Left colon (tissue), 2 donors: Measurements from ENCODE around the gene COX5B. TPM values are rescaled to one million over a fixed set of nuclear protein-coding genes. Genes with fewer than 3 reads are reported as not detected.
A peak's percentile ranks its signal among the peaks of the same experiment; 100 is the strongest.

Experiments
- ATAC-seq: fragments of 200-7000 bp; cut with Tn5 transposase; one replicate; pipeline ENCODE4 v1.9.1; 2020; ENCODE audit warnings: mild to moderate bottlenecking, moderate library complexity
- DNase-seq, 2 donors: peaks; one replicate each; pipeline ENCODE4 v3.0.0-alpha.2; 2020
- intact Hi-C, 2 donors: fragments of 100-400 bp; cut with DNase I in 1 of 2; cut with micrococcal nuclease in 1 of 2; formaldehyde crosslinking; loops; one replicate each; pipeline versions ENCODE4 v1.11.2 to v1.14.0; 2022; cut with DNase I, micrococcal nuclease
- total RNA-seq, 2 donors: library from RNA; stranded (reverse); fragmentation: NEBNext Ultra II Directional; extraction: Animal tissue kit (Norgen Biotek cat#: 25700); gene quantifications; one replicate each; pipeline ENCODE4 v1.2.1, GENCODE V29; 2021
- donor health status: DM: no; HTN: no; CAD: no.
- donor health status: DM: yes; HTN: yes; CAD: no.

Gene COX5B
- total RNA-seq, 2 donors from 2014 or later = 626 to 674 TPM

DNA sequence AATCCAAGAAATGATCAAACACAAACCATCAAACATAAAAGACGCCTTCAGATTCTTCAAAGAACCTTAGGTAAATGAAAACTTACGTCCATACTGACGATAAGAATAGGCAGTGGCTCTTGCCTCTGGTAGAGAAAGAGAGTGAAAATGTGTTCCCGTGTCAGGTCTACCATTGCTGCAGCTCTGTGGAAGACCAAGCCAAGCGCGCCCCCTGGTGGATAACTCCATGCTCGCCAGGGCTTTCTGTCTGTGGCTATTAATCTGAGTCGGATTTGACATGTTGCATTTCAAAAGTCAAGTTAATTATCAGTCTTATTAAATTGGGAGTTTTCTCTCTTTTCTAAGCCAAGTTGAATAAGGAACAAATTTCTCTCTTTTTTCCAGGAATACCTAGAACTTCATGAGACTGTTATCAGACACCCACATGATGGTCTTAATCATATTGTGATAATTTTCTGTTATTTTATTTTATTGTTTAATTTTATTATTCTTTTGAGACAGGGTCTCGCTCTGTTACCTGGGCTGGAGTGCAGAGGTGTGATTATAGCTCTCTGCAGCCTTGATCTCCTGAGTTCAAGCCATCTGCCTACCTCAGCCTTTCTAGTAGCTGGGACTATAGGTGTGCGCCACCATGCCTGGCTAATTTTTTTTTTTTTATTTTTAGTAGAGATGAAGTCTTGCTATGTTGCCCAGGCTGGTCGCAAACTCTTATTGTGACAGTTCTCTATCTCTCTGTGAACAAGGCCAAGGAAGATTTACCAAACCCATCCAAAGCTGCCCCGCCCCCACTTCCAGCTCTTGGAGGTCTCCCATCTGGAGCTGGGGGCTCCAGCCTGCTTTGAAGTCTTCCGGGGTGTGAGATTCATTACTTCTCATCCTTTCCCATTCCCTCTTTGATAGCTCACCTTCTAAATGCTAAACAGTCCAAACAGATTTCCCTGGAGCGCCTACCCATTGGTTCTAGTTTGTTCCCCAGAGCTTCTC lies 51.7 kb downstream of the COX5B start:
- DNase-seq (peak; percentile 75 to 95), ATAC-seq (peak; percentile 96)
- intact Hi-C loops = loop anchor here in 1 of 2 donors (10.0 kb wide), 1 partner anchor 1633 kb away; no protein-coding TSS in a partner anchor

Other genes starting within 250 kb of the COX5B start
- 10 to 100 TPM; 22.1 to 23.5 TPM for gene ANKRD36B, start 56.2 kb upstream of the COX5B start, total RNA-seq
- 10 to 100 TPM; 67.4 to 79.2 TPM for gene ACTR1B, start 18.0 kb downstream of the COX5B start, total RNA-seq
- gene C2orf92, start 23.7 kb downstream of the COX5B start, total RNA-seq = 1 to 10 TPM; 7.2 to 7.8 TPM
- 1 to 10 TPM; 2.8 to 2.9 TPM for gene ZAP70, start 67.5 kb downstream of the COX5B start, total RNA-seq